Astrocyte of the cerebellum (primary cell): ENCODE results near the gene GRPR.

Experiments used
- DNase-seq: peaks from one replicate; pipeline ENCODE4 v3.0.0-alpha.2; 2011; ENCODE audit warnings: low read depth
- H3K4me3 ChIP-seq: 2 replicates; pipeline ENCODE4 v1.5.1; 2011; ENCODE audit warnings: mild to moderate bottlenecking, low read depth, low read length, moderate library complexity
- CTCF ChIP-seq: IDR thresholded peaks from 2 replicates; pipeline ENCODE4 v1.5.1; 2012; ENCODE audit warnings: low read length, low read depth, moderate library complexity, mild to moderate bottlenecking; ENCODE audit errors: missing control alignments
- in situ Hi-C: cut with HindIII; loops from 2 replicates; pipeline ENCODE4 v1.10.0; 2017; ENCODE audit warnings: low sequenced_read_pairs

The GRPR gene

DNA sequence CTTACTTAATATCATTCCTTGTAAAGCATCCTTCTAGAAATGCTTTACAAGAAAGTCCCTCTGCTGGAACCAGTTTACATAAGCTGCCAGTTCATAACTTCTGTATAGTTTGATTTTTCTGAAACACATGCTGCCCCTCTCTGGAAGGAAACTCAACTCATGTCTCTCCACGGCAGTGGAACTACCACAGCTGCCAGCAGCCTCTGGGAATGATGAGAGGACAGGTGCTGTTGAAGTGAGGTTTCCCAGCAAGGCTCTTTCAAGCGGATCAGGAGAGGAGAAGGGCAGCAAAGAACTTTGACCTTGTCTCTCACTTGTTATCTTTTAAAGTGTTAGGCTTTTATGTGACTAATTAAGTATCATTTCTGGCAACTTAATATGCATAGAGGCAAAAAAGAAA is 7.3 kb downstream of the GRPR start:
- no peak for TF ChIP-seq CTCF
- H3K4me3 ChIP-seq = no peak overlapping the region
- in situ Hi-C loops = no loop called here
- no peak for DNase-seq

GRCh38 chrX:16134936-16135335 is 11.6 kb downstream of the GRPR start:
- no peak for DNase-seq
- TF ChIP-seq CTCF = no peak
- H3K4me3 ChIP-seq = no peak overlapping the region
- in situ Hi-C loops = no loop called here

GRCh38 chrX:16136080-16136479 is 12.7 kb downstream of the GRPR start:
- DNase-seq = no peak
- no peak for TF ChIP-seq CTCF
- no peak overlapping the region for H3K4me3 ChIP-seq
- in situ Hi-C loops = no loop called here

- in situ Hi-C loops = no loop called here
- H3K4me3 ChIP-seq = no peak overlapping the region
- no peak for DNase-seq
Measured at GRCh38 chrX:16137416-16138107, 14.2 kb downstream of the GRPR start.

DNA sequence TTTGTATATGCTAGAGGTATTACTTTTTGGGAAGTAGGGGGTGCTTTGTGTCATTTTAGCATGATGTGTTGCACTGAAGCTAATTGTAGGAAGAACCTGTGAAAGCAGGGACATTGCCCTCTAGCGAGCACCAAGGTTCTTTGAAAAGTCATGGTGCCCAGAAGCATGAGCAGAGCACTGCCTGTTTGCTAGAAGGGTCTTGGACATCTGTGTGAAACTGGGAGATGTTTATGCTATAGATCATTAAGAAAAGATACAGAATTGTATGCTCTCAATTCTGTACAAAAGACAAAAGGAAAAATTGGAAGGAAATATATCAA is 14.7 kb downstream of the GRPR start:
- no peak overlapping the region for H3K4me3 ChIP-seq
- in situ Hi-C loops = no loop called here
- DNase-seq = no peak
- no peak for TF ChIP-seq CTCF

More at GRCh38 chrX:16137416-16138107, 14.2 kb downstream of the GRPR start:
- no peak for TF ChIP-seq CTCF

DNA sequence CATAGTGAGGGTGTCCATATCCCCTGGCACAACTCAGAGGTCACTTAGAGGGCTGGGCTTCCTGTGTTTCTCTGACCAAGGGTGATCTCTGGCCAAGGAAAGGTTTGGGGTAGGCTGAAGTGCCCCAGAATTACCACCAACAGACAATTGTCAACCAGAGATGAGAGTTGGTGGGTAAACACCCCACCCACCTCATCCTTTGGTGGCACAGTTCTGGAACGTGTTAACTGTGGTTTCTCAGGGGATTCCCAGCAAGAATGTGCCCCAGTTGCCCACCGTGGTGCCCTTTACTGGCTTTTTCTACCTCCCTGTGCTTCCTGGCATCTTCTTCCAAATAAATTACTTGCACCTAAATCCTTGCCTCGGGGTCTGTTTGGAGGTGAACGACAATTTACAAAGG is 17.1 kb downstream of the GRPR start:
- in situ Hi-C loops = no loop called here
- H3K4me3 ChIP-seq = no peak overlapping the region
- DNase-seq = no peak
- TF ChIP-seq CTCF = no peak

DNA sequence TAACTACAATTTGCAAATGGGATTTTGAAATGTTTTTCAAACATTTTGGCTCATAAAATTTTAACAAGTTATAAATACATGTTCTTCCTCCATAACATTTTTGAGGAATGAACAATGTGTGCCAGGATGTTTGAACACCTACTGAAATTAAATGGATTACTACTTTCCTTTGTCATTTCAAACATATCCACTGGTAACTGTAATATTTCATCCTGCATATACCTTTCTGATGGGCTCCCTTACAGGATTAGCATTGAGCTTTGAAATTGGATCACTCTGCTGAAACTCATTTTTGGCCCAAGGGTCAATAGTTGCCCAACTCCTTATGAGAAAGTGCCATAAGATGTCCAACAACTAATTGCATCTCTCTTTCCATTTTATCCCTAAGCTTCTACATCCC is 17.6 kb downstream of the GRPR start:
- no peak for DNase-seq
- in situ Hi-C loops = no loop called here
- no peak overlapping the region for H3K4me3 ChIP-seq
- no peak for TF ChIP-seq CTCF
